DMS 273 (cell line): ENCODE measurements around the gene KCNH3.

Experiments
- DNase-seq: peaks from one replicate; lab custom pipeline; 2025; ENCODE audit not compliant: unreplicated experiment; lab: John Stamatoyannopoulos, UW

KCNH3 gene

DNA sequence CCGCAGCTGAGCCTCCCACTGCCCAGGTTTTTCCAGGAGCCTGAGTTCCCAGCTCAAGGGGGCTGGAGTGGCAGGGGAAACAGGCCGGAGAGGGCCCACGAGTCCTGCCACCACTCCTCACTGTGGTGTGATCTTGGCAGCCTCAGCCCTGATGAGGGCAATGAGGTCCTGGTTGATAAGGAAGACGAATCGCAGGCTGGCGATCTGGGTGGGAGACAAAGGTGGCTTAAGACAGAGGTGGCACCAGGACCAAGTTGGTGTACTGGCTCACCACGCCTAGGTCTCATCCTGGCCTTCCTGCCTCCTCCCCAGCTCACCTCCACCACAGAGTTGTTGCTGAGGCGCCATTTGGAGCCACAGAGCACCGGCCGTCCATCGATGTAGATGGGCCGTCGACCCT is 19.7 kb downstream of the KCNH3 start:
- no peak for DNase-seq

DNA sequence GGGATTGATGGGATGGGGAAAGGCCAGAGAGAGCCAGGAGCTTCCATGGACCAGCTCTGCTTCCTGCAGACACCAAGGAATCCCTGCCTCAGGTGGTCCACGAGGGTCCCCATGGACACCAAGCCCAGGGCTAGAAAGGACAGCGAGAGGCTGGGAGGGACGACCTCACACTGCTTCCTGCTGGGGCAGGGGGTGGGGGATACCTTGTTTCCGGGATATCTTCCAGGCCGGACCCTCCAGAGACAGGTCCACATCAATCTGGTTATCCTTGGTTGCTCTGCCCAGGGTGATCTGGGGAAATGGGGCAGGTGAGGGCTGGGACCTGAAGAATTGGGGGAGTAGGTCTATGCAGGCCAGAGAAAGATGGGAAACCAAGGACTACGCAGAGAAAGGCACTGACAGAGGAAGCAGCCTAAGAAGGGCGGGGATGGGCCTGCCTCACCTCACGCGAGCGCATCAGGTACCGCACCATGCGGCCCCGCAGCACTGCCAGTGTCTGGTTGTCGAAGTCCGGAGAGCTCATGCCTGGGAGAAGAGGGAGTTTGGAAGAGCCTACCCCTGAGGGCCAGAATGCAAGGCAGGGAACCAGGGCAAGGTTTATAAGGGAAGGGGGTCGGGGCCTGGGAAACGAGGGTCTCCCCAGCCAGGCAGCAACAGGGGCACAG is 20.3 kb downstream of the KCNH3 start:
- DNase-seq, result no peak

DNA sequence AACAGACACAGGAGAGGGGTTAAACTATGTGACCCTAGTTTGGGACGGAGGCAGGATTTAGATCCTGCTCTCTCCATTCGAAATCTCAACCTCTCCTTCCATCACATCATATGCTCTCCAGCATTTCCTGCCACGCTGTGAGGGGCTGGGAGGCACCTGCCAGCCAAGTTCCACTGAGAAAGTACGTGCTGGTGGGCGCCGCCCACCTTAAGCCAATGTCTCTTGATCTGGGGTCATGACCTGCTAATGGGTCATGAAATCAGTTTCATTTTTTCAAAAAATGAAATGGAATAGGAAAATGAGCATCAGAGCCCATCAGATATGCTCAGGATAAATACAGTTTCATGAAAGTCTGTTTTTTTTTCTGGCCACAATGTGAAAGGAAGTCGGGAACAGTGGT is 21.9 kb downstream of the KCNH3 start:
- no peak for DNase-seq

DNA sequence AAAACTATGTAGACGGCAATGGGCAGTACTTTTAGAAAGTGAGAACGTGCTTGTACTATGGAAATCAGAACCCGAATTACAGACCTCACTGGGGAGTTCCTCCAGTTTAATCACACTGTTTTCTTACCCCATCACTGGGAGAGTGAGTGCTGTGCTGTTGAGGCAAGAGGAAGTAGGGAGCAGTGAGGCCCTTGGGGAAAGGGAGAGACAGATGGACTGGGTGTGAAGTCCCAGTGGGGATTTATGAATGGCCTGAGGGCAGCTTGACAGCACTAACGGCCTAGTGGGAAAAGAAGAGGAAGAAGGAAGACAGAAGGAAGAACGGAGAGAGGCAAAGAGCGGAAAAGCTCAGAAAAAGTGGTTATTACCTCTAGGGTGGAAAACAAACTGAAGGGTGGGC is 23.4 kb downstream of the KCNH3 start:
- no peak for DNase-seq

DNA sequence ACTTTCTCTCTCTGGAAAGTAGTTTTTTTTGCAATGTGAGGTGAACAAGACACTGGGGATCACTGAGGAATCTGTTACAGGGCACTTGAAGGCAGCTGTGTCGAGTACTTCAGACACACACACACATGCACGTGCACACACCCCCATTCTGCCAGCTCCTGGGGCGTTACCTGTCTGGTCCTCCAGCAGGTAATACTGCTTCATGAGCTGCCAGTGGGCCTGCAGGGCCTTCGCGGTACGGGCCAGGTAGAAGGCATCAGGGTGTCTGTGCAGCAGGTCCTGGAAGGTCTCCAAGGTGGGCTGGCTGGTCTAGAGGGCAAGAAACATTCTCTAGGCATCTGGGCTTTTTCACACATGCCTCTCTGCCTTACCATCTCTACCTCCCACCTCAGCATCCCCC is 24.0 kb downstream of the KCNH3 start:
- DNase-seq, result no peak

DNA sequence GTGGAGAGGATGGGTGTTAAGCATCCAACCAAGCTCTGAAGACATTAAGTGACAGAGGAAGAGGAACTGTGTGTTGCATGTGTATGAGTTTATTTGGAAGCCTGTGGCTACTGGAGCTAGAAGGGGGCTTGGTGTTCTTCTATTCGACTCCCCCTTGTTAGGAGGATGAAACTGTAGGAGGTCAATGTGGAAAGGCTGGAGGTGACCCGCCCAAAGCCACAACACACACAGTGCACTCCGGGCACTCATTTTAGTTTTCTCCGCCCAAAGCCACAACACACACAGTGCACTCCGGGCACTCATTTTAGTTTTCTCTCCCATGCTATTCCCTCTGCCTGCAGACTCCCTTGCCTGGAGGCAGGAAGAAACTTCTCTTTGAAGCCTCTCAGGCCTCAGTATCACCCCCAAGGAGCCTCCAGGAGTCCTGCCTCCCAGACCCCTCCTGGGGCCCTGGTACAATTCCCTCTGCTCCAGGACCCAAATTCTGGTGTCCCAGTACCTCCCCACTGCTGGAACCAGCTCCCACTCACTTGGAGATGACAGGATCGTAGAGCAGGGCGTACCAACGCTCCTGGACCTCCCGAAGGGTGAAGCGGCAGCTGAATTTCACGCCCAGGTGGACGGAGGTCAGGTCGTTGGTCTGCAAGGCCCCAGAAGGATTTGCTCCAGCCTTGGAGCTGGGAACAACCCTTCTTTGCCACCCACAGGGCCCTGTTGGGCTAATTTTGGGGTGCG is 25.3 kb downstream of the KCNH3 start:
- DNase-seq, result no peak

DNA sequence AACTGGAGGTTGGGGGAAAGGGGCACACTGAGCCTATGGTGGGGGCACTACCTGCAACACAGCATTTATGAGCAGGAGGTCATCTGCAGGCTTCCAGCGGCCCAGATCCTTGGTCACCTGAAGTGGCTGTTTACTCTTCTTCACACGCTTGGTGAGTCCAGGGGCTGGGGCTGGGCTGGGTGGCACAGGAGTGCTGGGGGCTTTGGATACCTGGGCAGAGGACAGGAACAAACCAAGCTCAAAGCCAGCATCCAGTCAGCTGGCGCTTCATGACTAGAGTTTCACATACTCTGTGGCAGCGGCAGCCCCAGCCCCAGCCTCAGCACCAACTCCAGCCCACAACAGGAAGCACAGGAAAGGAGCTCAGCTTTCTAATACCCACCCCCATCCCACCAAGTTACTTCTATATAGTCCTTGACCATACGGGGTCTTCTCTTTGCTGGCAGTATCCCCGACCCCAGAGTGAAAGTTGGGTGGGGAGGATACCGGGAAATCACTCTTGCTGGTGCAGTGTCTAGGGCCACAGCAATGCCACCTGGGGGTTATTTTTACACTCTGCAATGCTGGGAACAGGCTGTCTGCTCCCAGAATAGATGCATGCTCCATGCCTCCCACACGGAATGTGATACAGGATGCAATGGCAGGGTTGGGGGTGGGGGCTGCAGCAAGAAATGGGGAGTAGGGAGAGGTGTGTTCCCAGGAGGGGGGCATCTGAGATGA is 26.0 kb downstream of the KCNH3 start:
- no peak for DNase-seq

DNA sequence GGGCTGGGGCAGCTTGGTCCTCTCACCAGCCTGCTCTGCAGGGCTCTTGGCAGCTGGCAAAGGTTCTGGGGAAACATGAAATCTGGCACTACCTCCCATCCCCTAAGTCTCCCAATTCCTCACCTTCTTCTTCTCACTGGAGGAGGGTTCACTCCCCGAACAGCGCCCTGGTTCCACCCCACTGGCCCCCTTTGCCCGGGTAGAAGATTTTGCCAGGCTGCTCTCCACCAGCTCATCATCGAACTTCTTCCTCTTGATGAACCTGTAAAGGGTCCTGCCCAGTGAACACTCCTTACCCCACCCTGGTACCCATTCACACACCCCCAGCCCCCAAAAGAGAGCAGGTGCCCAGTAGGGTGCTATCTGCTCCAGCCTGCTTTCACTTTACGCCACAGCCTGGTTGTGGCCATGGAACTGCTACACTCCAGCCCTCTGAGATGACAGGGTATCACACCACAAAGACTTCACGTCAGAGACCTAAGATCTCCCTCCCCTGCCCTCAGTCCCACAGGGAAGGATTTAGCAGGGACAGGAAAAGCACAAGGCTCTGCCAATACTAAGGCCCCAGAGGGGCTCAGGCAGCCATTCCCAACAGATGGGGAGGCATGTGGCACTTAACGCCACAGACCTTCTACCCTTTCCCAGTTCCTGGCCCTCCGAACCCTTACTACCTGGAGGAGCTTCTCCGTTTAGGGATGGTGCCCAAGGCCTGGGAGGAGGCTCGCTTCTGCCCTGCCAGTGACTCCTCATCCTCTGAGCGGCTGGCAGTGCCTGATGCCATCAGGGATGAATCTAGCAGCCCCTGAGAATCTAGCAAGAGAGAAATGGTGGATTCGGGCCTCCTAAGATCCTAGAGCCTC is 26.8 kb downstream of the KCNH3 start:
- DNase-seq, result no peak

DNA sequence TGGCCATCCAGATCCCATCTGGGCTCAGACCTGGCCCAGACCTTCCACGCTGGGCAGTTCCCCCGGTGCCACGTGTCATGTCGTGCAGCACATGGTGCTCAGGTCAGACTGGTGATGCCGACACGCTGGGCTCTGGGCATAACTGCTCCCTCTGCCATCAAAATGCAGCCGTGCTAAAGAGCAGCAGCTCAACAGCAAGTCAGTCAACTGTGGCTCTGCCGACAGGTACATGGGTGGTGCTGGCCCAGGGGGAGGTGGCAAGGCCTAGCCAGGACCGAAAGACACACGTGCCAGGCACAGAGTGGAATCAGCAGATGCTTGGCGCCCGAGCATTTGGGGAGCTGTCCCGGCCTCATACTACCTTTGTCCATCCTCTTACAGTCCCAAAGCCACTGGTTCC is 27.5 kb downstream of the KCNH3 start:
- DNase-seq, result no peak

DNA sequence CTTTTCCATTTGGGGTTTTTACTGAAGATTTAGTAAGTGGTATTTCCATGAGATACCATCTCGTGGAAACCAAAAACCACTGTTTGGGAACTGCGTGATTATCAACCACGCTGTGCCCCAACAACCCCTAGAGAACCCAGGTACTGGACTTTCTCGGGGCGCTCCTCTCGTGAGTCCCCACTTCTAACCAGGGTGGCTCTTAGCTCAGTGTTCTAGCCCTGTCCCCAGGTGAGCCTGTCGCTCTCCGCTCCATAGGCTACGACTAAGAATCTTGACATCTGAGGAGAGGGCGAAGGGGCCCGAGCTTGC is 28.4 kb downstream of the KCNH3 start:
- DNase-seq, result no peak

DNA sequence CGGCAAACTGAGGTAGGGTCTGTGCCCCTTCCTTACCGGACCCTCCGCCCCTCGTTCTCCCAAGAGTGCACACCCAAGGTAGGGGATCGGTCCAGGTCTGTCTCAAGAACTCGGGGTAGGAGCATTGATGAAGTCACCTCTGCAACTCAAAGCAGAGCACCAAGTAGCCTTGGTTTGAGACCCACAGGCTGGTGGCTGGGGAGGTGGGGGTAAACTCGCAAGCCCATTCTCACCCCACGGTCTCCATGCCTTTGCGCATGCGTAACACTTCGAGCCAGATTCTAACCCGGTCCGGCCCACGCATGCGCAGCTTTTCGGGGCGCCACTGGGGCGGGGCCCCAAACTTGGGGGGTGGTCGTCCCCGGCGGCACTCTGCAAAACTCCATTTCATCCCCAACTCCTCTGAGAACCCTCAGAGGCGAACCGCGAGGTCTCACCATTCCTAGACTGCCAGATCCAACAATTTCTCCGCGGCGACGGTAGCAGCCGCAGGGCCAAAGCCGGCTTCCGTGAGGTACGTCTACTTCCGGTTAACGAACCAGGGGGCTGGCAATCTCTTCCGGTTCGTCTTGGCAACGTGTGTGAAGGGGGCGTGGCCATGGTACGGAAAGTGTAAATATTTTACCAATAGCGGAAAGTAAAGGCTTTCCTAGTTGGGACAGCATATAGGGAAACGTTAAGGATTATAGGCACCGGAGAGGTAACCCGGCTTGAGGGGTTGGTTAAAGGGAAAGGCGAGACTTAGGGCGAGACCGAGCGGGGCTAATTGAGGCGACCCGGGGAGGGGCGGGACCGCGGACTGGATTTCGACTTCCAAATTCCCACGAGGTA is 29.0 kb downstream of the KCNH3 start, which contains the start of gene MCRS1:
MCRS1 (minus strand) TSS at position 532 of the 831 bp plus-strand sequence. CDS start 1,411 bp downstream, outside the sequence.
- DNase-seq, result peak; percentile 92

DNA sequence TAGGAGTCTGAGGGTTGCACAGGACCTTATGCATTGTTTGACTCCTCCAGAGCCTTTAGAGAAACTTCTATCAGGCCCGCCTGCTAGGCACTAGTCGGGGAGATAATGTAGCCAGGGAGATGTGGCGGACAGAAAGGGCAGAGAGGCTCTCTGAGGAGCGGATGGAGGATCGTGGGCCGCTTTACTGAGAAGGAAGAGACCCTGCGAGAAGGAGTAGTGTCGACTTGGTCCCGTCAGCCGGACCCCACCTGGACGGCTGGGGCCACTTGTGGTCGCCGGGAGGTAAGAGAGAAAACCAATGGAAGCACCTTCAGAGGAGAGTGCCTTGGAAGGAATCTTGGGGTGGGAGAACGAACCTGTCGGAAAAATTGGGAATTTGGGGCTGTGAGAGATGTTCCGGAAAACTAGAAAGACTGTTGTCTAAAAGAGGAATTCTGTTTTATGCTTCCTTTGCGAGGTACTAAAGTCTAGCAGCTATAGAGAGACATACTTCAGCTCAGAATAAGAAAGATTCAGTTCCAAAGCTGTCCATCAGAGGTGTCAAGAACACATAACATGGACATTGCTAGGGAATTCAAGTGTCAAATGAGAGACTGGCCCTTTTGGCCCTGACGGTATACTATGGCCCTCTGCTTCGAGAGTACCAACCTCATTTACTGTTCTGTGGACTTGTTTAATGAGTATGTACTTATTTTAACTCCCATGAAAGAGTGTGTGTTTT is 29.8 kb downstream of the KCNH3 start:
- DNase-seq, result peak; percentile 28

DNA sequence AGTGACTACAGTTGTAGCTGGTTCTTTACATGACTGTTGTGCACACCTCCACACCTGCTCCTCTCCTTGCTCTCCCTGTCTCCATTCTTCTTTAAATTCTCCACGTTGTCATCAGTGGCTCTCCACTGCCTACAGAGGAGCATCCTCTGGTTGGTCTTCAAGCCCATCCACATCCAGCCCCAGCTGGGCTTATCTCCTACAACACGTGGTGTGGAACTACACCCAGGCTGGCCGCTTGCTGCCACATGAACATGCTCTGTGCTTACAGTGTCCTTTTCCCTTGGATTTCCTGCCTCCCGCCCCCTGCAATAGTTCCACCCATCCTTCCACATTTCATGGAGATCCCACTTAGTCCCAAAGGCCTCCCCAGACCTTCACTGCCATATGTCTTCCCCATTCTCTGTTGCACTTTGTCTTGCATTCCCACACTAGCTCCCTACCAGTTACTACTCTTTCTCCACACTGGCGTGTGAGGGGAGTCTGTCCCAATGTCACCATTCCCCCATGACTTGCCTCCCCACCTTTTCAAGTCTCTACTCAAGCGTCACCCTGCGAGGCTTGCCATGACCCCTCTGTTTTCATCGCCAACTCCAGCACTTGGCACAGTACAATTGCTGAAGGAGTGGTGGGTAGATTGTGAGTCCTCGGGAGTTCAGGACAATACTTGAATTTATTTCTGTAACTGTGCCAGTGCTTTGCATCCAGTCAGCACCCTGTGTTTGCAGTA is 38.9 kb downstream of the KCNH3 start:
- DNase-seq, result no peak

DNA sequence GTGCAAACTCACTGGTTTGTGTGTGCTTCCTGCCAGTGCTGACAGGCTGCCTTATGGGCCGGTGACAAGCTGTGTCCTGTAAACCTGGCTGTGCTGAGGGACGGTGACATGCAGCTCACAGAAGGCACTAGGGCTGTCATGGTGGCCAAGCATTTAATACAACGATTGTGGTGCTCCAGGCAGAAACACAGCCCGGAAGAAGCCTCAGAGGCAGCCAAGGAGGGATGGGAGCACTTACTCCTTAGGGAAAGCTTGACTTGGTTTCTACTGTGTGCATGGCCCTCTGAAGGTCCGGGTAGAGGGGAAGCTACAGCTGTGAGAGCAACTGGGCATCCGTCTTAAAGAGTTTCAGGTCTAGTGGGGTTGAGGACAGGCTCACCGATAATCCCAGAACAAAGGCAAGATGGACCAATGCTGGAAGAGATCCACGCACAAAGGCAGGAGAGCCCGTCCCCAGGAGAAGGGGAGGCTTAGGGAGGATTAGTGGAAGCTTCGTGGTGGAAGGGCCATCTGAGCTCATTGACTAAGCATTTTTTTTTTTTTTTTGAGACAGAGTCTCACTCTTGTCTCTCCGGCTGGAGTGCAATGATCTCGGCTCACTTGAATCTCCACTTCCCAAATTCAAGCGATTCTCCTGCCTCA is 39.8 kb downstream of the KCNH3 start:
- no peak for DNase-seq

DNA sequence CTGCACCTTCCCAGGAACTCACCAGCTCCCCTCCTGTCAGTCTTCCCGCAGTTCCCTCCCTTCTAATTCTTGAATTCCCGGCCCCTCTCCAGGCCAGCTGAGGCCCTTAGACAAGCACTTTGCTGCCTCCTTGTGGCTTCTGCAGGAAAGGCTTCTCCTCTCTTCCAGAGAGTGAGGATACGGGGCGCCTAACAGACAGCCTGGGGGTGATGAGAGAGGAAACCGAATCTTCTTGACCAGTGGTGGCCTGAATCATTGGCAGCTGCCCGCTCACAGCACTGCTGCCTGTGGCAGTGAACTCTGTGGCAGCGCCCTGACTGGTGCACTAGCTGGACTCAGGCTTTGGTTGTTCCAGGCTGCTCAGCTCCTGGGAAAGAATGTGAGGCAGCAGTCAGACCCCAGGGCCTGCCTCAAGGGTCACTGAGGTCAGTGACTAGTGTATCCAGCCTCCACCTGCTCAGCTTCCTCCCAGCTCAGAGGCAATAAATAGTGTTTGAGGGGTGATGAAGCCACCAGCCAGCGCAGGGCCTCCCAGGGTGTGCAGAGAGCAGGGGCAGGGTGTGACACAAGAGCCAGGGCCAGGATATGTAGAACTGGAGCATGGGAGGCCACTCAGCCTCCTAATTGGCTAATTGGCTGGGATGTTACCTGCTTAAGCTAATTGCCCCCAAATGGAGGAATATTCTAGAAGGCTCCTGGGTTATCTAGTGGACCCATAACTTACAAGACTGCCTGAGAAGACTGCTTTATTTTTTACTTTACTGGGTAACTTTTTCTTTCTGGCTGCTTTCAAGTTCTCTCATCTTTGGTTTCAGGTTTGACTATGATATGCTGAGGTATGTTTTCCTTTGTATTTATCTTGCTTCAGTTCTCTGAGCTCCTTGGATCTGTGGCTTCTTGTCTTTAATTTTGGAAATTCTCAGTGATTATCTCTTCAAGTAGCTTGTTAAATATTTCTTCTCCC is 42.0 kb downstream of the KCNH3 start:
- DNase-seq, result peak; percentile 85

DNA sequence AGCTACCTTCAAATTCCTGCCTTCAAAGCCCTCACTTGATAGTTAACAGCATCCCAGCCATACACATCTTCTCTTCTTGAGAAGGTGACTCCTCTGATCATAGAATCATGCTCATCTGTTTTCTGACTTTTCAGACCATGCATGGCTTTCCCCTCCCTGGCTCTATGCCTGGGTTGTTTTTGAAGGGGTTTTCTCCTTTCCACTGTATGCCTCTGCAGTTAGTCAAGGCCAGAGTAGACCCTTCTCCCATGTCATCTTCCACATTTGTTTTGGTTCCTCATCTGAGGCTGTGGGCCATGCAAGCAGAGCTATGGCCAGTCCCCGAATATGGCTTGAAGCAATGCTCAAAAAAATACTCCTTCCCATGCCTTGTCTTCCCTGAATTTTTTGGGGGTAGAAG is 43.4 kb downstream of the KCNH3 start:
- no peak for DNase-seq

DNA sequence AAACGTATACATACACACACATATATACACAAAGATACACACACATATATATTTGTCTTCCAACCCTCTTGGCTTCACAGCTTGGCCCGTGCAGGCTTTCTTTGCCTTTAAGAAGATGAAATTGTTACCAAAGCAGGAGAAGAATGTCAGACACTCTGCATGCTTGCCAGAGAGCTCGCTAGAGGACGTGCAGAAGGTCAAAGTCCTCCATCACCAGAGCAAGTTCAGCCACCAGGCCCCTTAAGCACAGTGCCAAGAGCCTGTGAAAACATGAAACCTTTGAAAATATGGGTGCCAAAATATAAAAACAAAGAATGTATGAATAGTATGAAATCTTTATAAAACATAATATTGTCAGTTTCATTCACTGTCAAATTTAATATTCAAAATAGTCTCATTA is 44.0 kb downstream of the KCNH3 start:
- no peak for DNase-seq
